GM19351 (cell line): ENCODE measurements around the gene DNLZ.

Experiments
- ATAC-seq: cut with Tn5 transposase; IDR thresholded peaks from one replicate; pipeline ENCODE4 v1.9.1; 2021; ENCODE audit warnings: mild to moderate bottlenecking, moderate library complexity; ENCODE audit not compliant: unreplicated experiment

Gene DNLZ

GRCh38 chr9:136333486-136333885 lies 30.1 kb downstream of the DNLZ start:
- no peak for ATAC-seq

GRCh38 chr9:136333045-136333444 lies 30.5 kb downstream of the DNLZ start:
- no peak for ATAC-seq

- ATAC-seq, result no peak
These were observed 31.0 kb downstream of the DNLZ start for GRCh38 chr9:136332482-136332983.

- no peak for ATAC-seq
These were observed 31.7 kb downstream of the DNLZ start for GRCh38 chr9:136331556-136332481.

GRCh38 chr9:136331030-136331429 lies 32.5 kb downstream of the DNLZ start:
- ATAC-seq, result no peak

- no peak for ATAC-seq
These were observed 33.0 kb downstream of the DNLZ start for GRCh38 chr9:136330406-136330990.

GRCh38 chr9:136329636-136330405 lies 33.7 kb downstream of the DNLZ start:
- ATAC-seq, result no peak

- ATAC-seq, result no peak
These were observed 34.3 kb downstream of the DNLZ start for GRCh38 chr9:136329211-136329627.

GRCh38 chr9:136328622-136329041 lies 34.9 kb downstream of the DNLZ start:
- no peak for ATAC-seq

GRCh38 chr9:136328011-136328621 lies 35.4 kb downstream of the DNLZ start:
- ATAC-seq, result no peak

- ATAC-seq, result no peak
These were observed 36.1 kb downstream of the DNLZ start, which contains the start of gene GPSM1 for GRCh38 chr9:136327304-136327974. GPSM1 (plus strand) TSS chr9:136327539; CDS start chr9:136327696, 157 bp downstream.

GRCh38 chr9:136326761-136327303 lies 36.7 kb downstream of the DNLZ start:
- no peak for ATAC-seq

GRCh38 chr9:136326061-136326760 lies 37.3 kb downstream of the DNLZ start:
- ATAC-seq, result no peak

GRCh38 chr9:136325358-136325757 lies 38.2 kb downstream of the DNLZ start:
- no peak for ATAC-seq

- ATAC-seq, result no peak
These were observed 38.8 kb downstream of the DNLZ start for GRCh38 chr9:136324501-136325300.

- no peak for ATAC-seq
These were observed 40.2 kb downstream of the DNLZ start for GRCh38 chr9:136323371-136323789.

- ATAC-seq, result no peak
These were observed 40.7 kb downstream of the DNLZ start for GRCh38 chr9:136322756-136323330.

GRCh38 chr9:136321561-136321960 lies 42.0 kb downstream of the DNLZ start:
- no peak for ATAC-seq
